Nephron (organoid): ENCODE data around the gene ZNF480.
"Not testable (repeated sequence)": the region's sequence is repeated elsewhere in the genome, so short reads cannot be mapped to it uniquely, and the experiment has no call there.

Experiments
- H3K27ac Mint-ChIP-seq, 3 experiments: 2 replicates each; pipeline ENCODE4 v1.8.0; 2020; ENCODE audit warnings: mixed read lengths in 3 of 3, mild to moderate bottlenecking in 2 of 3, moderate library complexity in 1 of 3
- H3K27me3 Mint-ChIP-seq: 2 replicates; pipeline ENCODE4 v1.8.0; 2021; ENCODE audit warnings: low read depth, mild to moderate bottlenecking, moderate library complexity, mixed read lengths
- H3K36me3 Mint-ChIP-seq: 2 replicates; pipeline ENCODE4 v1.8.0; 2020; ENCODE audit warnings: low read depth, mixed read lengths
- H3K4me1 Mint-ChIP-seq: 2 replicates; pipeline ENCODE4 v1.8.0; 2020; ENCODE audit warnings: mixed read lengths
- H3K4me3 Mint-ChIP-seq, 3 experiments: 2 replicates each; pipeline ENCODE4 v1.8.0; 2020; ENCODE audit warnings: mild to moderate bottlenecking in 3 of 3, mixed read lengths in 3 of 3, moderate library complexity in 2 of 3
- H3K9me3 Mint-ChIP-seq: 2 replicates; pipeline ENCODE4 v1.8.0; 2020; ENCODE audit warnings: mixed read lengths
- CTCF ChIP-seq, 3 experiments: fragments of 200-600 bp; sonication (generic); IDR thresholded peaks; one replicate each; pipeline ENCODE4 v1.5.0; 2021; ENCODE audit warnings: antibody characterized with exemption in 3 of 3; ENCODE audit not compliant: unreplicated experiment in 3 of 3

Gene ZNF480

GRCh38 chr19:52331757-52332156, 34.8 kb downstream of the ZNF480 start:
- no peak overlapping the region for H3K27ac Mint-ChIP-seq
- peaks cover 5% of the 10 kb centered on the region for H3K4me1 Mint-ChIP-seq
- no peaks in the 10 kb centered on the region for H3K27me3 Mint-ChIP-seq
- no peak for TF ChIP-seq CTCF (IDR thresholded peaks at IDR 0.05; ENCODE audit: unreplicated experiment in 3 of 3)
- H3K36me3 Mint-ChIP-seq: peaks cover 25% of the 10 kb centered on the region
- H3K9me3 Mint-ChIP-seq: peaks cover 56% of the 10 kb centered on the region
- no peak overlapping the region for H3K4me3 Mint-ChIP-seq

DNA sequence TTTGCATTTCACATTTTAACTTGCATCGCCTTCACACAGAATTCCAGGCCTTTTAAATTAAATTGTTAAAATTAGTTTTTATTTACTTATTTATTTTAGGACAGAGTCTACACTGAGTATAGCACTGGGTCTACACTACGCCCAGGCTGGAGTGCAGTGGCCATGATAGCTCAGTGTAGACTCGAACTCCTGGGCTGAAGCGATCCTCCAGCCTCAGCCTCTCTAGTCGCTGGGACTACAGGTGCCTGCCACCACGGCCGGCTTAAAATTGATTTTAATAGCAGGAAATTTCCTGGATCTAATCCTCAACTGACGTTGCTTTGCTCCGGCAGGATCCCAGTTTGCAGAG, 38.8 kb downstream of the ZNF480 start:
- no peak for TF ChIP-seq CTCF (IDR thresholded peaks at IDR 0.05; ENCODE audit: unreplicated experiment in 3 of 3)
- peaks cover 31% of the 10 kb centered on the region for H3K9me3 Mint-ChIP-seq

DNA sequence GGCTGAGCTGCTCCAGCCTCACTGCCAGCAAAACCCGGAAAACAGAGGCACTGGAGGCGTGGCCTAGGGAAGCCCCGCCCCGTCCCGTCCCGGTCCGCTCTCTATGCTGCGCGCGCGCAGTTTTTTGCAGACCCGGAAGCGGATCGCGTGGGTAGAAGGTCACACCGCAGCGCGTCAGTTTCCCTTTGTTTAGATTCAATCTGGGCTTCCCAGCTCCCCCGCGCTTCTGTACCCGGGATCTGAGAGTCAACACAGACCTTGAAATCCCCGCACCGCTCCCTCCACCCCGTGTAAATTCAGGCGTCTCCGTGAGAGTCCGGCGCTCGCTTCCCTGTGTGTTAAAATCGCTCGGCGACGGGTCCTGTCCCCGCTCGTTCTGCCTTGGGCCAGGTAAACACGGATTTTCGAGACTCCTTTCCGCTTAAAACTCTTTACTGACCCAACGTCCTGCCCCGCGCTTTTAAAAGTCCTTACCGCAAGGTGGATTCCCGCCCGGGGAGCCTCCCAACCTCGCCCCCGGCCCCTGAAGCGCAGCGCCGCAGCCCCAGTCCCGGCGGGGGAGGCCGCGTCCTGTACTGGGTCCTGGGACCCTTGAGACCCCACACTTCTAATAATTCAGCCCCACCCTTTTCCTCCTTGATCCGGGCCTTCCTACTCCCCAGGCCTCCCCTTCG, 39.3 kb downstream of the ZNF480 start, which contains the start of gene ZNF610:
TSS of gene ZNF610 (plus strand) at position 127 of the 674 bp plus-strand sequence. CDS start 12,930 bp downstream, outside the sequence.
- H3K4me1 Mint-ChIP-seq: peaks cover 18% of the 10 kb centered on the region
- H3K9me3 Mint-ChIP-seq: peaks cover 26% of the 10 kb centered on the region
- TF ChIP-seq CTCF (IDR thresholded peaks at IDR 0.05; ENCODE audit: unreplicated experiment in 3 of 3): no peak
- H3K4me3 Mint-ChIP-seq: peak within 1 kb of the TSS; percentile 96 to 98 (median 96)
- H3K27me3 Mint-ChIP-seq: no peaks in the 10 kb centered on the region
- H3K27ac Mint-ChIP-seq: peak within 1 kb of the TSS; percentile 87 to 97 (median 93)
- H3K36me3 Mint-ChIP-seq: peaks cover 57% of the 10 kb centered on the region

More for the DNA sequence above, 38.8 kb downstream of the ZNF480 start:
- Mint-ChIP-seq H3K4me1 (peaks cover 18% of the 10 kb centered on the region), H3K36me3 (peaks cover 54% of the 10 kb centered on the region), H3K4me3 (peak overlapping the region; percentile 96 to 98 (median 96)), H3K27ac (peak overlapping the region; percentile 87 to 97 (median 93)), H3K27me3 (no peaks in the 10 kb centered on the region)

DNA sequence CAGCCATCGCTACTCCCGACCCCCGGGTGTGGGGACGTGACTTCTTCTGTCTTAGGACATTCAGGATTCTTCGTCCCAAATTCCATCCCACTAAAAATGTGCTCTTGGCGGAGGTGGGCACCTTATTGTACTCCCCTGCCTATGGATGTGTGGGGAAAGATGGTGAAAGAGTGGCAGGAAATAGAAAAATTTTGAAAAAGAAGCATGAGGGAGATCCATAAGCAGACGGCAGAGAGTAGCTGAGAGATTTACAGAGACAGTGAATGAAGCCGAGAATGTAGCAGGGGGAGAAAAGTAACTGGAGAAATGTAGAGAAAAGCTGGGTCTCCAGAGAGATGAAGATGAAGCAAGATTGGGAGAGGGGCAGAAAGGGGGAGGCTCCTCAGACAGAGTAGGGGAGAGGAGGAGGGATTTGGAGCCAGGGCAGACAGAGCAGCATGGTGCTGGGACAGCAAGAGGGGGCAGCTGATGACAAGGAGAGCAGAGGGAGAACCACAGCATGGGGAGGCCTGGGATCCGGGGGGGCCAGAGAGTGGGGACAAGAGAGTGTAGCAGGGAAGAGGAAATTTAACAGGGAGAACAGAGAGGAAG, 39.9 kb downstream of the ZNF480 start:
- Mint-ChIP-seq H3K4me1 (peaks cover 18% of the 10 kb centered on the region), H3K9me3 (peaks cover 19% of the 10 kb centered on the region), H3K27me3 (no peaks in the 10 kb centered on the region), H3K36me3 (peaks cover 55% of the 10 kb centered on the region), H3K4me3 (peak overlapping the region; percentile 96 to 98 (median 96)), H3K27ac (peak overlapping the region; percentile 87 to 97 (median 93))
- TF ChIP-seq CTCF (IDR thresholded peaks at IDR 0.05; ENCODE audit: unreplicated experiment in 3 of 3): no peak

DNA sequence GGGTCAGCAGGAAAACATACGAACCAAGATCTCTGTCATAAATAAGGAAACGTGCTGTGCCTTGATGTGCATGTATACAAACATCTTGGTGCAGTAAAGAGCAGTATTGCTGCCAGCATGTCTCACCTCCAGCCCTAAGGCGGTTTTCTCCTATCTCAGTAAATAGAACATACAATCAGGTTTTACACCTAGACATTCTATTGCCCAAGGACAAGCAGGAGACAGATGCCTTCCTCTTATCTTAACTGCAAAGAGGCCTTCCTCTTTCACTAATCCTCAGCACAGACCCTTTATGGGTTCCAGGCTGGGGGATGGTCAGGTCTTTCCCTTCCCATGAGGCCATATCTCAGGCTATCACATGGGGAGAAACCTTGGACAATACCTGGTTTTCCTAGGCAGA, 42.1 kb downstream of the ZNF480 start:
- Mint-ChIP-seq H3K27ac (peak overlapping the region in 2 of 3 experiments; percentile 38 to 44), H3K4me3 (peak overlapping the region; percentile 46 to 77 (median 58)), H3K4me1 (peaks cover 18% of the 10 kb centered on the region), H3K36me3 (peaks cover 66% of the 10 kb centered on the region)
- not testable (repeated sequence) for H3K27me3 Mint-ChIP-seq, H3K9me3 Mint-ChIP-seq

DNA sequence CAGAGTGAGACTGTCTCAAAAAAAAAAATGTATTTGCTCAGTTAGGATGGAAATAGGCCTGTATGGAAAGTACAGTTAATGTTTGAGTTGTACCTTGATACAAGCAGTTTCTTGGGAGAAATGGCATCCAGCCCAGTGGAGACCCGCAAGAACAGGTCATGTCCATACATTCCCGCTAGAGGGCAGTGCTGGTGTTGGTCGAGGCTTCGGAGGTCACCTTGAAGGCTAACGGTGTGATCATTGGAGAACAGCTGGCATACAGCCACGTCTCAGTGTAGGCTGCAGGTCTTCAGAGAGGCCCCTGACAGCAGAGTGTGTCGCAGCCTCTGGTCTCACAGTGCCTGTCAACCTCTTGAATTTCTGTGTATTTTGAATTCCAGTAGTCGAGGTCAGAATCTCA, 46.6 kb downstream of the ZNF480 start:
- Mint-ChIP-seq H3K27ac (peak overlapping the region in 2 of 3 experiments; percentile 23 to 46), H3K4me1 (no peaks in the 10 kb centered on the region), H3K36me3 (peaks cover 82% of the 10 kb centered on the region), H3K4me3 (no peak overlapping the region), H3K27me3 (no peaks in the 10 kb centered on the region), H3K9me3 (peaks cover 4% of the 10 kb centered on the region)
- peak; percentile 51 to 54 (median 53) for TF ChIP-seq CTCF (IDR thresholded peaks at IDR 0.05; ENCODE audit: unreplicated experiment in 3 of 3)
